Measurements from ENCODE around the gene FOXP4.

The FOXP4 gene

DNA sequence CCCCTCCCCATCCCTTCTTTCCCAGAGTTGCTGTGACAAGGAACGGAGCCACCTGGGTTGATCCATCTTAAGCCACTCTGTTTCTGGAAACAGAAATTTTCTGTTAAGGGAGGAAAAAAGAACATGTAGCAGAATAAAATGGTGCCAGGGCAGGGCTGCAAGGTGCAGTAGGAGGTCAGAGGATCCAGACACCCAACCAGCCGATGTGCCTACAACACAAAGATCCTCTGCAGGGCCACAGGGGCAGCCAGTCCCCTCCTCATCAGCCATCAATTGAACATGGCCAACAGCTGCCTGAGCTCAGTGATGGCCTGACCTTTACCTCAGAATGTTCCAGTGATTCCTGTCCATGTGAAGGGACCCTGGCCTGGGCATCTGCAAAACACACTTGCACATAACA lies 103.9 kb downstream of the FOXP4 start:
- DNase-seq = no peak

DNA sequence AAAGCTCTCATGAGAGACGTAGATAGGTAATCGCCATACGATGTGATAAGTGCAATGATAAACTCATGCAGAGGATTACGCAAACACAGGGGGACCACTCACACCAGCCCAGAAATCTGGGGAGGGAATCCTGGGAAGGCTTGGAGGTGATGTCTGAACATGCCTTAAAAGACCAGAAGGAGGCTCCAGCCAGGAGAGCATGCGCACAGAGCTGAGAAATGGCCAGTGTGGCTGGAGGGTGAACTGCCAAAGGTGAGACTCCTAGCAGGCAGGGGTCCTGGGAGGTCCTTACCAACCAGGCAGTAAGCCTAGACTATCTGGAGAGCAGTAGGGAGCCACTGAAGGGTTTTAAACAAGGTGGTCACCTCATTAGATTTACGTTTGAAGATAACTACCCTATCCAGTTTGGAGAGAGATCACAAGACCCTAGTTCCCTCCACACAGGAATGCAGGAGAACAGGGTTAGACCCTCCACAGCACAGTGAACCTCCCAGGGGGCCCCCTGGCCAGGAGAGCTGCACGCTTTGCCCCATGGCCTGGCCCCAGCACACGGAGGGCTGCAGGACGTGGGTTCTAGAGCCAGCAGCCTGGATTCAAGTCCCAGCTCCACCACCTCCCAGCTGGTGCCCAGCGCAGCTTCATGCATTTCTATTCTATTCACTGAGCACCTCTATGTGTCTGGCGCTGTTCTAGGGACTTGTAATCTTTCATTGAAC lies 105.2 kb downstream of the FOXP4 start:
- DNase-seq = no peak
